ENCODE results near the gene ATXN2L.
"Not testable (repeated sequence)": the region's sequence is repeated elsewhere in the genome, so short reads cannot be mapped to it uniquely, and the experiment has no call there.

DNA sequence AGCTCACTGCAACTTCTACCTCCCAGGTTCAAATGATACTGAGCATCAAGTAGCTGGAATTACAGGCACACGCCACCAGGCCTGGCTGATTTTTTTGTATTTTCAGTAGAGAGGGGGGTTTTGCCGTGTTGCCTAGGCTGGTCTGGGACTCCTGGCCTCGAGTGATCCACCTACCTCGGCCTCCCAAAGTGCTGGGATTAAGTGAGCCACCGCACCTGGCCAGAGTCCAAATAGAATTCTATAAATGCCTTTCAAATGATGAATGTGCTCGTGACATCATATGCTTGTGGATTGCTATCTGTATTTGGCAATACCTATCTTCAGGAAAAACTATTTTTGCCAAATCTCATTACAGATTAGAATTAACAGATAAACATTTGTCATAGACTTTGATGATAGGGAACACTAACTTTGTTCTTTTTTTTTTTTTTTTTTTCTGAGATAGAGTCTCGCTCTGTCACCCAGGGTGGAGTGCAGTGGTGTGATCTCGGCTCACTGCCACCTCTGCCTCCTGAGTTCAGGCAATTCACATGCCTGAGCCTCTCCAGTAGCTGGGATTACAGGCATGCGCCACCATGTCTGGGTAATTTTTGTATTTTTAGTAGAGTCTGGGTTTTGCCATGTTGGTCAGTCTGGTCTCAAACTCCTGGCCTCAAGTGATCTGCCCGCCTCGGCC is 15.2 kb upstream of the ATXN2L start:
- TF ChIP-seq CTCF, EZH2phosphoT487 (IDR thresholded peaks at IDR 0.05): not testable (repeated sequence)

Data from neural progenitor cell (in vitro differentiated cells).